OCI-LY3 (cell line): ENCODE results near the gene COBL.

Experiments used
- CTCF ChIP-seq: fragments of 200-600, 300-600 bp; sonication (generic); IDR thresholded peaks from 2 replicates; pipeline ENCODE4 v1.5.1; 2014; ENCODE audit warnings: antibody characterized with exemption, low read length, low read depth
- EZH2phosphoT487 ChIP-seq: fragments of 200-600 bp; shearing (Covaris generic); IDR thresholded peaks from 2 replicates; pipeline ENCODE4 v1.6.1; 2018; ENCODE audit warnings: antibody characterized with exemption, mixed run types, low read depth

GRCh38 chr7:51229106-51229537 lies 87.5 kb downstream of the COBL start:
- TF ChIP-seq CTCF (no peak), EZH2phosphoT487 (no peak)
